Measurements from ENCODE around the gene CSNK2A2. TPM values are rescaled to one million over a fixed set of nuclear protein-coding genes. Genes with fewer than 3 reads are reported as not detected.

CSNK2A2 gene
- total and polyA plus RNA-seq, 2 experiments from 2014 or later: 23.4 to 58.0 TPM

DNA sequence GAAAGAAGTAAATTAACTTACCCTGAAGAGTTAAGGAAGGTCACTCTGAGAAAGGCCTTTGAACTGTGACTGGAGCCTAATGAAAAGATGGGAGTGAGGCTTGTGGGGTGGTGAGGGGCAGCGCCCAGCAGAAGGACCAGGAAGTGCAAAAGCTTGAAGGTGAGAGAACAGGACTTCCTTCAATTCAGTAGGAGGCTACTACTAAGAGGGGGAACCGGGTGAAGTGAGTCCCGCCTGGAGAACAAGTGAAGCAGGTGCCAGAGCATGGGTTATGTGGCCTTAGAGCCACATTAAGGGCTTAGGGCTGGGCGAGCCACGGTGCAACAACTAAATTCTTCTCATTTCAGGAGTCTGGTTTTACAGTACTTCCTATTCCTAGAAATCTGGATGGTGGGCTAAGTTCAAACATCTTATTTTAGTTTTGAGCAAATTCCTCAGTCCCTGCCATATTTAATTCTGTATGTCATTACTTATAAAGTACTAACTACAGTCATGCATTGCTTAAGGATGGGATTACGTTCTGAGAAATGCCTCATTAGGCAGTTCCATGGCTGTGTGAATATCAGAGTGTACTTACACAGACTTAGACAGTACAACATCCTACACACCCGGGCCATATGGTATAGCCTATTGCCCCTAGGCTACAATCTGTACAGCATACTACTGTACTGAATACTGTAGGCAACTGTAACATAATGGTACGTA, 73.9 kb downstream of the CSNK2A2 start:
- H3K27ac ChIP-seq: no peak overlapping the region
- peaks cover 91% of the 10 kb centered on the region for H3K79me2 ChIP-seq
- no peaks in the 10 kb centered on the region for H3K9me3 ChIP-seq (ENCODE audit: low read depth)
- no peak overlapping the region for H2AFZ ChIP-seq
- H3K4me3 ChIP-seq: no peak overlapping the region
- H3K9me2 ChIP-seq (replicated peaks; ENCODE audit: insufficient read depth): no peaks in the 10 kb centered on the region
- H3K27me3 ChIP-seq: no peaks in the 10 kb centered on the region
- peaks cover 51% of the 10 kb centered on the region for H3K4me1 ChIP-seq (ENCODE audit: insufficient read depth)
- 75% methylated on average over 8 of the region's 8 CpGs for WGBS (ENCODE audit: low lambda C conversion rate, missing lambda C conversion rate)
- DNase-seq (ENCODE audit: low spot score): no peak
- H3K36me3 ChIP-seq (replicated peaks; ENCODE audit: insufficient read depth, low read depth): no peaks in the 10 kb centered on the region
- H3K4me2 ChIP-seq: no peak overlapping the region
- H4K20me1 ChIP-seq (ENCODE audit: insufficient read depth, poor library complexity, severe bottlenecking): peaks cover 87% of the 10 kb centered on the region
- TF ChIP-seq, protein P1, sequence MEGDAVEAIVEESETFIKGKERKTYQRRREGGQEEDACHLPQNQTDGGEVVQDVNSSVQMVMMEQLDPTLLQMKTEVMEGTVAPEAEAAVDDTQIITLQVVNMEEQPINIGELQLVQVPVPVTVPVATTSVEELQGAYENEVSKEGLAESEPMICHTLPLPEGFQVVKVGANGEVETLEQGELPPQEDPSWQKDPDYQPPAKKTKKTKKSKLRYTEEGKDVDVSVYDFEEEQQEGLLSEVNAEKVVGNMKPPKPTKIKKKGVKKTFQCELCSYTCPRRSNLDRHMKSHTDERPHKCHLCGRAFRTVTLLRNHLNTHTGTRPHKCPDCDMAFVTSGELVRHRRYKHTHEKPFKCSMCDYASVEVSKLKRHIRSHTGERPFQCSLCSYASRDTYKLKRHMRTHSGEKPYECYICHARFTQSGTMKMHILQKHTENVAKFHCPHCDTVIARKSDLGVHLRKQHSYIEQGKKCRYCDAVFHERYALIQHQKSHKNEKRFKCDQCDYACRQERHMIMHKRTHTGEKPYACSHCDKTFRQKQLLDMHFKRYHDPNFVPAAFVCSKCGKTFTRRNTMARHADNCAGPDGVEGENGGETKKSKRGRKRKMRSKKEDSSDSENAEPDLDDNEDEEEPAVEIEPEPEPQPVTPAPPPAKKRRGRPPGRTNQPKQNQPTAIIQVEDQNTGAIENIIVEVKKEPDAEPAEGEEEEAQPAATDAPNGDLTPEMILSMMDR (IDR thresholded peaks at IDR 0.05; ENCODE audit: poor library complexity): no peak
- TF ChIP-seq EZH2phosphoT487 (IDR thresholded peaks at IDR 0.05; ENCODE audit: low read depth, severe bottlenecking, unreplicated experiment) (no peak), EZH2 (IDR thresholded peaks at IDR 0.05; ENCODE audit: borderline replicate concordance) (no peak)

DNA sequence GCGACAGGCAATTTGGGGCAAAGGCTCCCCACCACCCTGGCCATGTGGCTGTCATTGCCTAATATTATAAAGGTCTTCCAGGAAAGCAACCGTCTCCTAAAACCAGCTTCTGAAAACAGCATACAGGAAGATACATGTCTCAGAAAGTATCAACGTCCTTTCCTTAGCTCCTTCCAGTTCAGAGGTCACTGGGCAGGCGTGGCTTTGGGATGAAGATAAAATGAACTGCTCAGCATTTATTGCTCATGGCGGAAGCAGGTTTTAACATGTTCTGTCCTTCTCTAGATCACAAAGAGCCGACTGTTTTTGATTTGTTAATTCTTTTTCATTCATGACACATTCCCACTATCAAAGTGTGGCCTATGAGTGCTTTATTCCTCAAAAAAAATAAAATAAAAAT, 76.8 kb downstream of the CSNK2A2 start:
- TF ChIP-seq, protein P1 (IDR thresholded peaks at IDR 0.05; ENCODE audit: poor library complexity): no peak
- Histone ChIP-seq H3K4me2 (peak overlapping the region; percentile 44), H3K79me2 (peaks cover 93% of the 10 kb centered on the region), H3K4me1 (ENCODE audit: insufficient read depth) (peaks cover 39% of the 10 kb centered on the region), H3K4me3 (no peak overlapping the region), H3K9me2 (replicated peaks; ENCODE audit: insufficient read depth) (no peaks in the 10 kb centered on the region), H2AFZ (no peak overlapping the region), H4K20me1 (ENCODE audit: insufficient read depth, poor library complexity, severe bottlenecking) (peaks cover 92% of the 10 kb centered on the region), H3K27me3 (no peaks in the 10 kb centered on the region), H3K9me3 (ENCODE audit: low read depth) (no peaks in the 10 kb centered on the region), H3K36me3 (replicated peaks; ENCODE audit: insufficient read depth, low read depth) (no peaks in the 10 kb centered on the region), H3K27ac (peak overlapping the region; percentile 9)
- 60% methylated on average over 6 of the region's 6 CpGs for WGBS (ENCODE audit: low lambda C conversion rate, missing lambda C conversion rate)
- DNase-seq (ENCODE audit: low spot score): no peak

DNA sequence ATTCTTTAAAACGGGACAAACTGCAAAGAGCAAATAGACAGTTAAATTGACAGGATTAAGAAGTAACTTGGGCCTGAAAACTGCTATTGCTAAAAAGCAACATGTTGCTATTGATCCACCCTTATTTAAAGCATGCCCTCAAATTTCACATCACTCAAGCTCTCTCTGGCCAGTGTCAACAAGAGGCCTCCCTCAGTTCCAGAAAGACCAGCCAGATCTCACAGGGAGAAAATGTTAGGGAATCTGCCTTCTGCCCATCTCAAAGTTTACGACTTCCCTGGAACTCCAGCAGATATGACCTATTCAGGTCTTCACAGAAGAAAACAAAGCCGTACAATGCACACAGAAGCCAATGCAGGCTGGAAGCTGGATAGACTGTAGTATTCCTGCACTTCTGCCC, 77.7 kb downstream of the CSNK2A2 start:
- H3K4me3 ChIP-seq: no peak overlapping the region
- no peaks in the 10 kb centered on the region for H3K9me2 ChIP-seq (replicated peaks; ENCODE audit: insufficient read depth)
- peaks cover 89% of the 10 kb centered on the region for H3K79me2 ChIP-seq
- WGBS (ENCODE audit: low lambda C conversion rate, missing lambda C conversion rate): 38% methylated on average over 3 of the region's 3 CpGs
- H3K4me2 ChIP-seq: no peak overlapping the region
- no peaks in the 10 kb centered on the region for H3K36me3 ChIP-seq (replicated peaks; ENCODE audit: insufficient read depth, low read depth)
- peaks cover 83% of the 10 kb centered on the region for H4K20me1 ChIP-seq (ENCODE audit: insufficient read depth, poor library complexity, severe bottlenecking)
- H2AFZ ChIP-seq: no peak overlapping the region
- no peaks in the 10 kb centered on the region for H3K9me3 ChIP-seq (ENCODE audit: low read depth)
- H3K4me1 ChIP-seq (ENCODE audit: insufficient read depth): peaks cover 36% of the 10 kb centered on the region
- no peaks in the 10 kb centered on the region for H3K27me3 ChIP-seq
- peak overlapping the region; percentile 9 for H3K27ac ChIP-seq
- TF ChIP-seq, protein P1 (IDR thresholded peaks at IDR 0.05; ENCODE audit: poor library complexity): no peak
- TF ChIP-seq EZH2phosphoT487 (IDR thresholded peaks at IDR 0.05; ENCODE audit: low read depth, severe bottlenecking, unreplicated experiment) (no peak), EZH2 (IDR thresholded peaks at IDR 0.05; ENCODE audit: borderline replicate concordance) (no peak)
- DNase-seq (ENCODE audit: low spot score): no peak
